H9 (cell line): Measurements from ENCODE around the gene CXXC5. TPM values are rescaled to one million over a fixed set of nuclear protein-coding genes. Genes with fewer than 3 reads are reported as not detected.

Source experiments
- DNase-seq: peaks from one replicate; pipeline ENCODE4 v3.0.0-alpha.2; 2017
- H2AFZ ChIP-seq: one replicate; pipeline ENCODE4 v1.6.1; 2013; ENCODE audit warnings: mild to moderate bottlenecking, low read length, control low read depth, moderate library complexity
- H2AK5ac ChIP-seq: 2 replicates; pipeline ENCODE4 v1.6.1; 2013; ENCODE audit warnings: low read length, control low read depth, mixed read lengths; ENCODE audit not compliant: insufficient read length
- H2BK120ac ChIP-seq: one replicate; pipeline ENCODE4 v1.6.1; 2013; ENCODE audit warnings: low read depth, mild to moderate bottlenecking, low read length, control low read depth, inconsistent platforms; ENCODE audit not compliant: poor library complexity, severe bottlenecking
- H2BK12ac ChIP-seq: 2 replicates; pipeline ENCODE4 v1.6.1; 2013; ENCODE audit warnings: low read length, control low read depth, mixed read lengths, low read depth; ENCODE audit not compliant: insufficient read length
- H2BK15ac ChIP-seq: 2 replicates; pipeline ENCODE4 v1.6.1; 2013; ENCODE audit warnings: low read depth, low read length, control low read depth
- H2BK20ac ChIP-seq: one replicate; pipeline ENCODE4 v1.6.1; 2013; ENCODE audit warnings: low read depth, mild to moderate bottlenecking, low read length, control low read depth, inconsistent platforms; ENCODE audit not compliant: poor library complexity, severe bottlenecking
- H2BK5ac ChIP-seq: 2 replicates; pipeline ENCODE4 v1.6.1; 2013; ENCODE audit warnings: low read length, control low read depth, mixed read lengths; ENCODE audit not compliant: insufficient read length
- H3K14ac ChIP-seq: 2 replicates; pipeline ENCODE4 v1.6.1; 2013; ENCODE audit warnings: low read length, control low read depth; ENCODE audit not compliant: insufficient read depth
- H3K18ac ChIP-seq: 2 replicates; pipeline ENCODE4 v1.6.1; 2013; ENCODE audit warnings: low read depth, mild to moderate bottlenecking, mixed read lengths, low read length, control low read depth; ENCODE audit not compliant: insufficient read length
- H3K23ac ChIP-seq: 2 replicates; pipeline ENCODE4 v1.6.1; 2013; ENCODE audit warnings: low read length, control low read depth, mixed read lengths, low read depth; ENCODE audit not compliant: insufficient read length
- H3K23me2 ChIP-seq: 2 replicates; pipeline ENCODE4 v1.6.1; 2013; ENCODE audit warnings: low read depth, mild to moderate bottlenecking, mixed read lengths, low read length, control low read depth; ENCODE audit not compliant: insufficient read length, poor library complexity, severe bottlenecking
- H3K27ac ChIP-seq: 2 replicates; pipeline ENCODE4 v1.5.1; 2013; ENCODE audit warnings: low read length, control low read depth, mixed read lengths, low read depth; ENCODE audit not compliant: insufficient read length
- H3K27me3 ChIP-seq: 2 replicates; pipeline ENCODE4 v1.6.1; 2013; ENCODE audit warnings: low read length, control low read depth, inconsistent platforms; ENCODE audit not compliant: insufficient read depth
- H3K4ac ChIP-seq: 2 replicates; pipeline ENCODE4 v1.6.1; 2013; ENCODE audit warnings: low read depth, mild to moderate bottlenecking, control low read depth, inconsistent platforms, low read length, moderate library complexity
- H3K4me1 ChIP-seq: 2 replicates; pipeline ENCODE4 v1.6.1; 2013; ENCODE audit warnings: low read length, control low read depth, inconsistent platforms; ENCODE audit not compliant: insufficient read depth
- H3K4me2 ChIP-seq: 2 replicates; pipeline ENCODE4 v1.6.1; 2013; ENCODE audit warnings: low read length, control low read depth, mixed read lengths; ENCODE audit not compliant: insufficient read length, insufficient read depth
- H3K56ac ChIP-seq: 2 replicates; pipeline ENCODE4 v1.6.1; 2013; ENCODE audit warnings: low read depth, mild to moderate bottlenecking, mixed read lengths, low read length, control low read depth; ENCODE audit not compliant: insufficient read length
- H3K79me1 ChIP-seq: 2 replicates; pipeline ENCODE4 v1.6.1; 2013; ENCODE audit warnings: low read depth, mild to moderate bottlenecking, moderate library complexity, low read length, control low read depth, inconsistent platforms; ENCODE audit not compliant: insufficient read depth, poor library complexity, severe bottlenecking
- H3K79me2 ChIP-seq: 2 replicates; pipeline ENCODE4 v1.6.1; 2013; ENCODE audit warnings: low read length, control low read depth, inconsistent platforms; ENCODE audit not compliant: insufficient read depth
- H3K9ac ChIP-seq: 2 replicates; pipeline ENCODE4 v1.6.1; 2013; ENCODE audit warnings: low read length, control low read depth, mixed read lengths; ENCODE audit not compliant: insufficient read length; ENCODE audit errors: extremely low read depth
- H3K9me3 ChIP-seq: one replicate; pipeline ENCODE4 v1.6.1; 2013; ENCODE audit warnings: low read depth, low read length, inconsistent platforms; ENCODE audit not compliant: control insufficient read depth
- H3T11ph ChIP-seq: one replicate; pipeline ENCODE4 v1.6.1; 2013; ENCODE audit warnings: mild to moderate bottlenecking, low read length, control low read depth, inconsistent platforms
- H4K20me1 ChIP-seq: one replicate; pipeline ENCODE4 v1.6.1; 2013; ENCODE audit not compliant: control insufficient read depth, insufficient read length, insufficient read depth
- H4K5ac ChIP-seq: 2 replicates; pipeline ENCODE4 v1.6.1; 2013; ENCODE audit warnings: low read depth, mild to moderate bottlenecking, mixed read lengths, low read length, control low read depth; ENCODE audit not compliant: insufficient read length
- H4K8ac ChIP-seq: replicated peaks from 2 replicates; pipeline ENCODE4 v1.6.1; 2013; ENCODE audit warnings: low read length, control low read depth, mixed read lengths, low read depth; ENCODE audit not compliant: insufficient read length
- H4K91ac ChIP-seq: 2 replicates; pipeline ENCODE4 v1.6.1; 2013; ENCODE audit warnings: low read depth, mild to moderate bottlenecking, moderate library complexity, mixed read lengths, low read length, control low read depth; ENCODE audit not compliant: insufficient read length
- H3K27ac Mint-ChIP-seq, 3 experiments: 2 replicates in 2 of 3; 3 replicates in 1 of 3; pipeline ENCODE4 v1.8.0; 2020 to 2021; ENCODE audit warnings: mixed read lengths in 3 of 3, mild to moderate bottlenecking in 1 of 3, moderate library complexity in 1 of 3
- H3K27me3 Mint-ChIP-seq: 2 replicates; pipeline ENCODE4 v1.8.0; 2021; ENCODE audit warnings: low read depth, mild to moderate bottlenecking, moderate library complexity, mixed read lengths
- H3K36me3 Mint-ChIP-seq, 3 experiments: 2 replicates in 2 of 3; 3 replicates in 1 of 3; pipeline ENCODE4 v1.8.0; 2020 to 2021; ENCODE audit warnings: low read depth in 3 of 3, mixed read lengths in 3 of 3; ENCODE audit not compliant: insufficient read depth in 1 of 3
- H3K4me1 Mint-ChIP-seq, 2 experiments: 2 replicates each; pipeline ENCODE4 v1.8.0; 2020; ENCODE audit warnings: mixed read lengths in 2 of 2
- H3K4me3 Mint-ChIP-seq, 2 experiments: 2 replicates in 1 of 2; 3 replicates in 1 of 2; pipeline ENCODE4 v1.8.0; 2020 to 2021; ENCODE audit warnings: mild to moderate bottlenecking in 2 of 2, mixed read lengths in 2 of 2, moderate library complexity in 1 of 2
- H3K9me3 Mint-ChIP-seq, 2 experiments: 2 replicates in 1 of 2; 3 replicates in 1 of 2; pipeline ENCODE4 v1.8.0; 2020; ENCODE audit warnings: mild to moderate bottlenecking in 2 of 2, mixed read lengths in 2 of 2, moderate library complexity in 1 of 2
- CTCF ChIP-seq: fragments of 200-600 bp; sonication (generic); conservative IDR thresholded peaks from 3 replicates; pipeline ENCODE4 v1.8.0; 2021; ENCODE audit warnings: antibody characterized with exemption, mild to moderate bottlenecking
- WGBS: extraction: QIAGEN DNeasy Blood & Tissue Kit; methylation state at CpG from one replicate; pipeline ENCODE4 v1.1.7; 2013; ENCODE audit warnings: missing lambda C conversion rate, low lambda C conversion rate, mixed read lengths; ENCODE audit not compliant: insufficient read length; ENCODE audit errors: extremely low coverage; 5-methylcytosine and 5-hydroxymethylcytosine counted together
- total RNA-seq: library from RNA; stranded (reverse); gene quantifications from 2 replicates; pipeline ENCODE4 v1.2.1, GENCODE V29; 2021

CXXC5 gene
- total RNA-seq, 1 experiment from 2014 or later: 105 TPM

GRCh38 chr5:139659695-139660101 is 11.5 kb downstream of the CXXC5 start:
- Histone ChIP-seq H3K79me2 (peaks cover 65% of the 10 kb centered on the region; the same call in 1 of the 2 replicates), H2AK5ac (no peak overlapping the region), H3K4me1 (peaks cover 29% of the 10 kb centered on the region), H3K18ac (no peak overlapping the region), H2BK12ac (no peak overlapping the region), H3T11ph (no peak overlapping the region), H3K14ac (no peak overlapping the region), H2BK15ac (no peak overlapping the region), H3K79me1 (peaks cover 16% of the 10 kb centered on the region), H3K56ac (no peak overlapping the region), H2BK20ac (no peak overlapping the region), H2BK120ac (no peak overlapping the region), H3K9me3 (no peaks in the 10 kb centered on the region), H2AFZ (no peak overlapping the region), H3K4ac (no peak overlapping the region), H2BK5ac (no peak overlapping the region), H3K27ac (no peak overlapping the region), H3K27me3 (no peaks in the 10 kb centered on the region), H3K9ac (no peak overlapping the region), H4K8ac (no peak overlapping the region), H3K23me2 (peaks cover 4% of the 10 kb centered on the region), H3K4me2 (no peak overlapping the region), H4K91ac (no peak overlapping the region), H4K20me1 (peaks cover 6% of the 10 kb centered on the region), H3K23ac (no peak overlapping the region), H4K5ac (no peak overlapping the region)
- H3K4me1 Mint-ChIP-seq: peaks cover 60 to 72% of the 10 kb centered on the region in 2 experiments
- WGBS: no CpG with 5 or more reads among the region's 13 CpGs
- TF ChIP-seq CTCF: no peak
- H3K27me3 Mint-ChIP-seq: no peaks in the 10 kb centered on the region
- H3K36me3 Mint-ChIP-seq: peaks cover 0 to 19% (median 0%) of the 10 kb centered on the region in 3 experiments; a peak in 3 of 7 replicates
- no peaks in the 10 kb centered on the region for H3K9me3 Mint-ChIP-seq
- H3K27ac Mint-ChIP-seq: peak overlapping the region in 1 of 3 experiments; percentile 47; a peak in 1 of 7 replicates
- no peak for DNase-seq
- H3K4me3 Mint-ChIP-seq: peak overlapping the region in 1 of 2 experiments; percentile 23; a peak in 1 of 5 replicates
